Jurkat, Clone E6-1 (cell line): Measurements from ENCODE around the gene RASSF8.
A peak's percentile ranks its signal among the peaks of the same experiment; 100 is the strongest.

ENCODE experiments used
- DNase-seq: peaks from one replicate; pipeline ENCODE4 v3.0.0-alpha.2; 2011; ENCODE audit warnings: low read depth, low spot score
- H3K4me3 ChIP-seq: 2 replicates; pipeline ENCODE4 v1.5.1; 2011; ENCODE audit warnings: mild to moderate bottlenecking, low read length, control low read depth, moderate library complexity

RASSF8 gene

GRCh38 chr12:26080911-26081310, 122.4 kb downstream of the RASSF8 start:
- no peak for DNase-seq
- H3K4me3 ChIP-seq, result no peak overlapping the region

GRCh38 chr12:26086936-26087335, 128.5 kb downstream of the RASSF8 start:
- DNase-seq, result no peak
- no peak overlapping the region for H3K4me3 ChIP-seq

GRCh38 chr12:26088998-26089397, 130.5 kb downstream of the RASSF8 start:
- DNase-seq, result no peak
- H3K4me3 ChIP-seq, result no peak overlapping the region

GRCh38 chr12:26090836-26091510, 132.5 kb downstream of the RASSF8 start:
- no peak overlapping the region for H3K4me3 ChIP-seq
- no peak for DNase-seq

DNA sequence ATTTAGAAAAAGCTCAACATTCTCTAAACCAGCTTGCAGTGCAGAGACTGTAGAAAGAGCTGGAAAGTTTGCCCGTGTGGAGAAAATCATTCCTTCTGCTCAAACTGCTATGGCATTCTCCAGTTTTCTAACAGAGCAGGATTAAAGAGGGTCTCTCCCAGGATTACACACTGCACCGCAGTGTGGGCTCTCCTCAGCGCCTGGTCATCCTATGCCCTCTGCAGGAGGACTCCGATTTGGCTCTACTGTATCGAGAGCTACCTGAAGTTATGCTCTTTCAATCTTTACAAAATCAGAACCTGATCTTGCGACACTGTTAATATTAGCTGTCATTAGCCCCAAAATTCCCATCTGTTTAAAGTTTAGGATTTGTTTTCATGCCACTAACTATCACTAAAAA, 133.3 kb downstream of the RASSF8 start:
- DNase-seq, result no peak
- no peak overlapping the region for H3K4me3 ChIP-seq

DNA sequence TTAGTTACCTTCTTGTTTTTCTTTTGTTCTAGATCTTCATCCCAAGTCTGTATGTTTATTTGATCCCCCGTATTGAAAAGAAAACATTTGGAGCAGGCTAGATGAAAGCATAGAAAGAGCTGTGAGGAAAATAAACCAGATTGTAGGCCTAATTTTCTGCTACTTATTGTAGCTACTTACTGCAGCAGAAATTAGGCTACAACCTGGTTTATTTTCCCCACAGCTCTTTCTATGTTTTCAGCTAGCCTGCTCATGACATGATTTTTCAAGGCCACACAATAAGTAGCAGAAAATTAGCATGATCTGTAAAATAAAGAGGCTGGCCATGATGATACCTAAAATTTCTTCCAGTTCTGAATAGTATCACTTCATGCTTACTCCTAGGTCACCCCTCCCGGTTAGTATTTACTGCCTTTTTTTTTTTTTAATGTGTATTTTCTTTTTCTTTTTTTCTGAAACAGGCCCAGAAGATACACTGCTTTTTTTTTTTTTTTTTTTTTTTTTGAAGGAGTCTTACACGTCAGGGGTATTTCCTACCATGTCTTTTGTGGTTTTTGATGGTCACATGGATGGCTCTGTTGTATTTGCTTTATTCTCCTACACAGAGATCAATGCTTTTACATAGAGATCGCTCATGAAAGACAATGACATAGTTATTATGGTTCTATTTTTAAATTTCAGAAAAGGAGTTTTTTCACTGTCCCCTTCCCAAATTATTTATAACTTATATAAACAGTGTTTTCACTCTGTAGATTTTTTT, 134.0 kb downstream of the RASSF8 start:
- H3K4me3 ChIP-seq, result no peak overlapping the region
- DNase-seq, result no peak

DNA sequence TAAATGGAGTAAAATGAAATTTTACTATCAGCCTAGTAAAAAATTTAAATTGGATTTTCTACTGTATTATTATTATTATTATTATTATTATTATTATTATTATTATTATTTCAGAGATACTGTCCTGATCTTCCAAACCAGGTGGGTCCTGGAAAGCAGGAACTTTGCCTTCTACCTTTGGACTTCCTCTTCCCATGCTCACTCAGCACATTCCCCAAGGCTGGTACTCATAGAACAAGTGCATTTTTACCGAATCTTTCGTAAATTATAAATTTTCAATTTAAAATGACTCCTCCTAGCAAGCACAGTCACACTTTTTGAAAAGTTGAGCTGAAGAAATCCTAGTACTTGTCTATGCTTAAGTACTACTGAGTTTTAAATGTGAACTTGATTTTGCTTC, 136.7 kb downstream of the RASSF8 start:
- no peak overlapping the region for H3K4me3 ChIP-seq
- DNase-seq, result no peak

DNA sequence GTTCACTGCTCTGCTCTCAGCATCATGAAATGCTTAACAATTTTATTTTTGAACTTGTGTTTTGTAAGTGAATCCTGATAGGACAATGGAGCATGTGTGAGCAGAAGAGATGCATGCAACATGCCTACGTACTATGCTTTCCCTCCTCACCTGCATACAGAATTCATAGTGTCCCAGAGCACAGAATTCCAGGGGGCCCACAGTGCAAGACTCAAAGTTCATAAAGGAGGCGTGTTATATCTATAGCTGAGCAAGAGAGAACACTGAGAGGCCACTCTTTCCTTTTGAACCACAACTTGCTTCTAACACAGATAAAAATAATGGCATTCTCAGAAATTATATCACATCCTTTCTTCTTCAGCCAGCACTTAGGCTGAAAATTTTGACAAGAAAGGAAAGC, 137.6 kb downstream of the RASSF8 start:
- no peak for DNase-seq
- H3K4me3 ChIP-seq, result no peak overlapping the region

- H3K4me3 ChIP-seq, result no peak overlapping the region
- peak; percentile 35 for DNase-seq
These were observed 138.8 kb downstream of the RASSF8 start for GRCh38 chr12:26097046-26097878.

DNA sequence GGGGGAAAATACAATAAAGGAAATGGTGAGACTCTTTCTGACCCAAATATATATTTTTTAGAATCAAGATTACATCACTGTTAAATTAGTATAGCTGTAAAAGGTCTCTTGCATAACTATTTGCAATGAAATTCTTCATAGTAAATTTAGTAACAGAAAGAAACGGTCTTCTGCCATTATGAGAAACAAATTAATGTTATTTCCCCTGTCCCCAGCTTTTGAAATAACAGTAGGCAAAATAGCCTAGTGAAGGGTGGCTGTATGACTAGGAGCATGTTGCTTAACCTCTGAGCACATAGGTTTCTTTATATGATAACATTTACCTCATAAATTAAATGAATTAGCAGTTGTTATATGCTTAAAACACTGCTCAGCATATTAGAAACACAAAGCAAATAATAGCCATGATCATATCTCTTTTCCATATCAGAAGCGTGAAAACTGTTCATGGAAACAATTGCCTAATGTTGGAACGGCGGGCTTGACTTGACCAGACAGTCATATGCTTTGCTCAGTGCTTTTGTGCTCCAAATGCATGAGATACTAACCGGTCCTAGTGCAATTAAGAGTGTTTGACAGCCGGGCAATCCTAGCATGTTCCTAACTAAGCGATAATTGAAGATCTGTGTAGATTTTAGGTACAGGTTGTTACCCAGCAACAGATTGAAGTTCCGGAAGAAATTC, 142.3 kb downstream of the RASSF8 start:
- no peak for DNase-seq
- no peak overlapping the region for H3K4me3 ChIP-seq

DNA sequence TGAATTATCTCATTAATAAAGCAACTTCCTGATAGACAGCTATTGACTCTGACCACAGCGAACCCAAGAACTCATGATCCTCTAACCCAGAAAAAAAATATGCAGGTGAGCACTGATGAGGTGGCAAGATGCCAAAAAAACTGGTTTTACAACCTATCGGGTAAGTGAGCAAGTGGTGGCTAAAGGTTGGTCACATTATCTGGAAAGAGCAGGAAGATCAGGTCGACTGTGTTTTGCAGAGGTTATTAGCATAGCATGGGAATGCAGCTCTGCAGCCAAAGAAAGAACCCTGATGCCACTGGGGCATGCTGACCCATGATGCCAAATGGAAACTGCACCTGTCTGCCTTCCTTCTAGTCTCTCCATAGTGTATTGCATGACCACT, 142.9 kb downstream of the RASSF8 start:
- H3K4me3 ChIP-seq, result no peak overlapping the region
- no peak for DNase-seq

DNA sequence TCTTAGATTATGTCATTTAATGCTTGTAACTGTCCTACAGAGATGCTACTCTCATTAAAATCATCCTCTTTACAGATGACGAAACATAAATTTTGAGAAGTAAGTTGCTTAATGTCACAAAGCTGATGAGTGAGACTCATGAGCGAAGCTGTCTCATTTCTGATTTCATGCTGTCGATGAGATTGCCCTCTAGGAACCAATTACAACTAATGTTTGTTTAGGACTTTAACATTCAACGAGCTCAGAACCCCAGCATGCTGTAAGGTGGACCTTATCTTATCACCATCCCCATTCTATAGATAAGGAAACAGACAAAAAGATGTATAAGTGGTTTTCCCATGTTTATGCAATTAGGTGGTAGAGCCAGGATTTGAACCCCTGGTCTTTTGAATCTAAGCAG, 143.3 kb downstream of the RASSF8 start:
- H3K4me3 ChIP-seq, result no peak overlapping the region
- no peak for DNase-seq

DNA sequence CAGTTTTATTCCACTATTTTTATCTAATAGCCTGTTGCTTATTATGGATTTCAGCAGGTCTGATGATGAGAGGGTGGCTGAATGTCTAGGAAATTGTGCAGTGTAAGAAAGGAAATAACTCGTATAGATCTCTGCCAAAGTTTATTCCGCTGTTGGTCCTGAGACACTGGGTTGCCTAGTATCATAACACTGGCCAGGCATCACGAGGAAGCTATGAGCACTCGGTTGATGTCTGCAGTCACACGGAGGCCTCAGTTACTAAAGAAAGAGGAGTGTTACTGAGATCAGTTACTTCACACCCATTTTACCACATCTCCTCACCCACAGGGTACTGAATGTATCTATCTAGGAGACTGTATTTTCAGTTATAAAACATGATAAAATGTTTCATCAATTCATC, 144.5 kb downstream of the RASSF8 start:
- H3K4me3 ChIP-seq, result no peak overlapping the region
- no peak for DNase-seq

DNA sequence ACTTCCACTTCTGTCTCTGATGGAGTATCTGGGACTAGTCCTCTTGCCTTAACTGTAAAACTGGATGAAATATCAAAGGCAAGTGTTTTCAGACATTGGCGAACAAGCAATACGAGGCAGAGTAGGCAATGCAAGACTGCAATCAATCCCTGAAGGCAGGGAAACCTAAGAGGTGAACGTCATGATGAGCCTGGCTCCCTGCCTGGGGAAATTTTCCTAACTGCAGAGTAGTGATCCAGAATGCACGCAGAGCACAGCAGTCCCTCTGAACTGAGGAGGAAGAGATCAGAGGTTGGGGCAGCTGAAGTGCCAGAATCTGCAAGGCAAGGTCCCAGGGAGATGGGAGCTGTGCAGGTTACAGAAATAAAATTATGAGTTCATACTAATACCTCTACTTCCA, 147.9 kb downstream of the RASSF8 start:
- no peak overlapping the region for H3K4me3 ChIP-seq
- no peak for DNase-seq

- DNase-seq, result no peak
- H3K4me3 ChIP-seq, result no peak overlapping the region
These were observed 150.4 kb downstream of the RASSF8 start for GRCh38 chr12:26108915-26109314.

DNA sequence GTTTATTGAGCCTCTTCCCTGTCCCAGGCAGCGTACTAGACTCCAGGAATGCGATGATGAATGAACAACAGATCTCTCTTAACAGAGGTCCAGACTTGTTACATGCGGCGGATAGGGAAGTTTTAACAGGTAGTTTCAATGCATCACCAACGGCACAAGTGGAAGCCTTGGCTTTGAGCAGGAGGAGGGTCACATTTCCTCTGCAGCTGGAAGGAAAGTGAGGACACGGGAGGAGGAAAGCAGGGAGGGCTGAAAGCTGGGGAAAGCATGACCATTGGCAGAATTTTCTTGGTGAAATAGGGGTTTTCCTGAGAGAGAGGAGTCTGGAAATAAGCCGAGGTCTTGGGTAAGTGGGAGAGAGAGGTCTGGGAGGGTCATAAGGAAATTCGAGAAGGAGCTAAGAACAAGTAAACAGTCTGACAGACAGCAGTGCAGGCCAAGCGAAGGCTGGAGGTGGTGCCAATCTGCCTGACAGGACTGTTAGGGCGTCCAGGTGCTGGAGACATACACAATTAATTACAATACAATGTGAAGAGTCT, 150.9 kb downstream of the RASSF8 start:
- H3K4me3 ChIP-seq, result no peak overlapping the region
- DNase-seq, result no peak

DNA sequence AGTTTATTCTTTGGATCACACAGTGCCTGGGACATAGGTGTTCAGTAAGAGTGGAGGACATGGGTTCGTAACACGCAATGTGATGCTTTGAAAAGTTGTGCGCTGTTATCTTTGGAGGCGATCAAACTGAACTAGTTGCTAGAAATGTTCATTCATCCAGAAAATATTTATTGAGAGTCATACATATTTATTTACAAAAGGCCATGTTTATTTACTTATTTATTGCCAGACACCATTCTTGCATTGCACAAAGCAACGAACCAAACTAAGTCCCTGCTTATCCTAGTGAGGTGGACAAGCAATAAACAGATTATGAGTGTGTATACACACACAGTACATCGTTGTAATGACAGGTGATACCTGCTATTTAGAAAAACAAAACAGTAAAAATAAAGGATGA, 153.8 kb downstream of the RASSF8 start:
- no peak overlapping the region for H3K4me3 ChIP-seq
- DNase-seq, result no peak

DNA sequence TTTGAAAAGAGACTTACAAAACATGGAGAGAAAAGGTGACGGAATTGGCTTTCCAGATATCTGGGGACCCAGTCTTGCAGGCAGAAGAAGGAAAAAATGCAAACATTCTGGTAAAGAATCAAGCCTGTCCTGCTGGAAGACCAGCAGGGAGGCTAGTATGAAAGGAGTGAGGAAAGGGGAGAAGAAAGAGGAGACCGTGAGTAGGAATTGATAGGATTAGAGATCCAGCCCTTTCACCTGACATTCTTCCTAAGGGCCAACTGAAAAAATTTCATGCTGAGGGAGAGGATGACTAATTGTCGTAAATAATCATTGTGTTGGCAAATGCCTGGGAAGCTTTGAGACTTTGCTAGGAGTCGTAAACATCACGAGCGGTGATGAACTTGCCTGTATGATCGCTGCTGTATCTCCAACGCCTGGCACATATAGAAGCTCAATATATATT, 154.2 kb downstream of the RASSF8 start:
- DNase-seq, result no peak
- H3K4me3 ChIP-seq, result no peak overlapping the region

GRCh38 chr12:26113181-26113654, 154.7 kb downstream of the RASSF8 start:
- no peak for DNase-seq
- H3K4me3 ChIP-seq, result no peak overlapping the region
